Measurements from ENCODE around the gene TNIK. TPM values are rescaled to one million over a fixed set of nuclear protein-coding genes. Genes with fewer than 3 reads are reported as not detected.

The TNIK gene
- total and polyA plus RNA-seq, 2 of the 13 experiments (the other 11 are each of a cell fraction or from before 2014, with no cell fraction given) = 0.15 to 0.22 TPM

GRCh38 chr3:171249245-171249644 lies 211.0 kb downstream of the TNIK start:
- BruUV-seq (replicated peaks) = no TSS peak
- intact Hi-C loops (cut with micrococcal nuclease; ENCODE audit: unreplicated experiment) = no loop called here
- CTCF ChIA-PET (ENCODE audit: low intra/inter-chr PET ratio, low total read pairs) = no interaction called here

GRCh38 chr3:171248426-171249111 lies 211.6 kb downstream of the TNIK start:
- no peak for ATAC-seq
- in situ Hi-C loops (cut with HindIII; ENCODE audit: extremely low pct_ligation_motif_present, low pct_unique_long_range_greater_than_20kb) (no loop called here), intact Hi-C loops (cut with micrococcal nuclease; ENCODE audit: unreplicated experiment) (no loop called here)
- WGBS (ENCODE audit: low lambda C conversion rate) = 9% methylated on average over 4 of the region's 4 CpGs
- Histone ChIP-seq H3K4me2 (ENCODE audit: low read depth, low read length) (no peak overlapping the region), H3K4me3 (replicated peaks in 1 of 3; ENCODE audit: insufficient read depth in 1 of 3, low read depth in 2 of 3, low read length in 3 of 3) (no peak overlapping the region), H4K20me1 (ENCODE audit: insufficient read depth, low read length) (no peaks in the 10 kb centered on the region), H3K4me1 (ENCODE audit: insufficient read depth, low read length) (no peaks in the 10 kb centered on the region), H2AFZ (ENCODE audit: low read length) (no peak overlapping the region), H3K79me2 (ENCODE audit: insufficient read depth, low read length) (no peaks in the 10 kb centered on the region), H3K27ac (ENCODE audit: extremely low read length, insufficient read depth, low read length) (no peak overlapping the region), H3K9me3 (ENCODE audit: low read length) (no peaks in the 10 kb centered on the region), H3K27me3 (ENCODE audit: control insufficient read depth in 1 of 2, insufficient read depth in 2 of 2, low read length in 2 of 2) (no peaks in the 10 kb centered on the region), H3K36me3 (replicated peaks in 1 of 2; ENCODE audit: control insufficient read depth in 1 of 2, insufficient read depth in 2 of 2, low read length in 2 of 2) (no peaks in the 10 kb centered on the region), H3K9ac (ENCODE audit: insufficient read depth, low read depth, low read length) (no peak overlapping the region)
- ChIA-PET CTCF (ENCODE audit: low intra/inter-chr PET ratio, low total read pairs) (no interaction called here), POLR2A (no interaction called here)
- no peak for FAIRE-seq
- no TSS peak for BruUV-seq (replicated peaks)
- no peak for DNase-seq (ENCODE audit: low spot score)
- TF ChIP-seq HNRNPL (IDR thresholded peaks at IDR 0.05; ENCODE audit: low read depth, low read length) = no peak
- no peak for TF ChIP-seq ZSCAN25 (CRISPR knock-in tag; IDR thresholded peaks at IDR 0.05)
- no peak for TF ChIP-seq CEBPG (CRISPR knock-in tag; IDR thresholded peaks at IDR 0.05)
- no peak for TF ChIP-seq ZBTB37 (CRISPR knock-in tag; IDR thresholded peaks at IDR 0.05)
- no peak for TF ChIP-seq ARID3A (IDR thresholded peaks at IDR 0.05; ENCODE audit: low read depth, low read length)
- no peak for TF ChIP-seq ZNF432 (CRISPR knock-in tag; IDR thresholded peaks at IDR 0.05; ENCODE audit: borderline replicate concordance)
- TF ChIP-seq MIXL1 (CRISPR knock-in tag; IDR thresholded peaks at IDR 0.05) = no peak
- no peak for TF ChIP-seq STAG1 (CRISPR knock-in tag; IDR thresholded peaks at IDR 0.05)

More at GRCh38 chr3:171249245-171249644, 211.0 kb downstream of the TNIK start:
- FAIRE-seq (no peak), DNase-seq (ENCODE audit: low spot score) (no peak), ATAC-seq (no peak)
- Histone ChIP-seq H4K20me1 (ENCODE audit: insufficient read depth, low read length) (no peaks in the 10 kb centered on the region), H3K36me3 (replicated peaks in 1 of 2; ENCODE audit: control insufficient read depth in 1 of 2, insufficient read depth in 2 of 2, low read length in 2 of 2) (no peaks in the 10 kb centered on the region), H2AFZ (ENCODE audit: low read length) (no peak overlapping the region), H3K4me1 (ENCODE audit: insufficient read depth, low read length) (no peaks in the 10 kb centered on the region), H3K9me3 (ENCODE audit: low read length) (no peaks in the 10 kb centered on the region), H3K4me2 (ENCODE audit: low read depth, low read length) (no peak overlapping the region), H3K27ac (ENCODE audit: extremely low read length, insufficient read depth, low read length) (no peak overlapping the region), H3K27me3 (ENCODE audit: control insufficient read depth in 1 of 2, insufficient read depth in 2 of 2, low read length in 2 of 2) (no peaks in the 10 kb centered on the region), H3K4me3 (replicated peaks in 1 of 3; ENCODE audit: insufficient read depth in 1 of 3, low read depth in 2 of 3, low read length in 3 of 3) (no peak overlapping the region), H3K79me2 (ENCODE audit: insufficient read depth, low read length) (no peaks in the 10 kb centered on the region), H3K9ac (ENCODE audit: insufficient read depth, low read depth, low read length) (no peak overlapping the region)
- POLR2A ChIA-PET = no interaction called here
- no peak for TF ChIP-seq ZNF296 (CRISPR knock-in tag; conservative IDR thresholded peaks at IDR 0.05)
- TF ChIP-seq ZNF879 (CRISPR knock-in tag; IDR thresholded peaks at IDR 0.05) = no peak
- in situ Hi-C loops (cut with HindIII; ENCODE audit: extremely low pct_ligation_motif_present, low pct_unique_long_range_greater_than_20kb) = no loop called here

Data from HepG2 (cell line).